HL-60 (cell line): ENCODE data around the gene TTLL11.

Experiments used
- DNase-seq, 2 experiments: peaks; one replicate each; pipeline ENCODE4 v3.0.0-alpha.2; 2010 to 2020; ENCODE audit warnings: low read depth in 1 of 2, low spot score in 1 of 2
- H3K27ac ChIP-seq: fragments of 250-450 bp; sonication (Bioruptor Pico); replicated peaks from 2 replicates; pipeline ENCODE4 v1.5.1; 2020; ENCODE audit warnings: mild to moderate bottlenecking, moderate library complexity
- H3K27me3 ChIP-seq: fragments of 250-450 bp; sonication (Bioruptor Pico); 2 replicates; pipeline ENCODE4 v1.5.1; 2021; ENCODE audit warnings: mild to moderate bottlenecking, moderate library complexity; ENCODE audit not compliant: insufficient read depth, poor library complexity, severe bottlenecking
- H3K4me3 ChIP-seq: replicated peaks from 2 replicates; pipeline ENCODE4 v1.5.1; 2011; ENCODE audit warnings: mild to moderate bottlenecking, control low read depth, low read length; ENCODE audit not compliant: insufficient read depth
- CTCF ChIP-seq: IDR thresholded peaks from one replicate; pipeline ENCODE4 v1.5.1; 2011; ENCODE audit warnings: low read length, control low read depth, inconsistent platforms; ENCODE audit not compliant: insufficient read depth
- GABPA ChIP-seq: IDR thresholded peaks from 2 replicates; pipeline ENCODE4 v1.6.1; 2012; ENCODE audit warnings: low read depth
- POLR2AphosphoS5 ChIP-seq: IDR thresholded peaks from 2 replicates; pipeline ENCODE4 v1.6.1; 2012; ENCODE audit warnings: low read depth
- REST ChIP-seq: IDR thresholded peaks from 2 replicates; pipeline ENCODE4 v1.6.1; 2012; ENCODE audit warnings: low read depth; ENCODE audit not compliant: insufficient replicate concordance
- SPI1 ChIP-seq: IDR thresholded peaks from 2 replicates; pipeline ENCODE4 v1.6.1; 2012; ENCODE audit warnings: low read depth, mild to moderate bottlenecking, borderline replicate concordance

Gene TTLL11

GRCh38 chr9:121927081-121927480 is 166.0 kb downstream of the TTLL11 start:
- no peak overlapping the region for H3K4me3 ChIP-seq
- TF ChIP-seq SPI1: no peak
- TF ChIP-seq REST: no peak
- no peak for TF ChIP-seq GABPA
- TF ChIP-seq CTCF: no peak
- TF ChIP-seq POLR2AphosphoS5: no peak
- no peak overlapping the region for H3K27ac ChIP-seq
- no peak for DNase-seq
- H3K27me3 ChIP-seq: no peaks in the 10 kb centered on the region

GRCh38 chr9:121926351-121926801 is 166.7 kb downstream of the TTLL11 start:
- no peak overlapping the region for H3K27ac ChIP-seq
- DNase-seq: no peak
- no peak overlapping the region for H3K4me3 ChIP-seq
- H3K27me3 ChIP-seq: no peaks in the 10 kb centered on the region
- TF ChIP-seq GABPA (no peak), SPI1 (no peak), POLR2AphosphoS5 (no peak)

- no peak for DNase-seq
- H3K27ac ChIP-seq: no peak overlapping the region
- TF ChIP-seq REST (no peak), CTCF (no peak), GABPA (no peak), SPI1 (no peak), POLR2AphosphoS5 (no peak)
- H3K4me3 ChIP-seq: no peak overlapping the region
- no peaks in the 10 kb centered on the region for H3K27me3 ChIP-seq
Measured at GRCh38 chr9:121925935-121926334, 167.2 kb downstream of the TTLL11 start.

- no peak overlapping the region for H3K27ac ChIP-seq
- H3K4me3 ChIP-seq: no peak overlapping the region
- no peaks in the 10 kb centered on the region for H3K27me3 ChIP-seq
- no peak for DNase-seq
- TF ChIP-seq SPI1 (no peak), CTCF (no peak), GABPA (no peak), POLR2AphosphoS5 (no peak), REST (no peak)
Measured at GRCh38 chr9:121924700-121925099, 168.4 kb downstream of the TTLL11 start.
